Esophagus muscularis mucosa (tissue), 4 donors: ENCODE results near the gene MAP7.

Experiments
- CTCF ChIP-seq, 3 experiments: fragments of 200-600 bp in 2 of 3; fragments of 450-650 bp in 1 of 3; sonication (generic) in 2 of 3; IDR thresholded peaks; one replicate each; pipeline ENCODE4 v1.5.1; 2017 to 2019; ENCODE audit warnings: antibody characterized with exemption in 3 of 3, mild to moderate bottlenecking in 2 of 3, moderate library complexity in 1 of 3
- EP300 ChIP-seq: sonication (generic); formaldehyde crosslinking; IDR thresholded peaks from one replicate; pipeline ENCODE4 v1.6.1; 2017; ENCODE audit warnings: antibody characterized with exemption
- POLR2AphosphoS5 ChIP-seq, 2 donors: sonication (generic); formaldehyde crosslinking; IDR thresholded peaks; one replicate each; pipeline ENCODE4 v1.6.1; 2017; ENCODE audit warnings: antibody characterized with exemption in 2 of 2

GRCh38 chr6:136549300-136550044, 750 bp downstream of the MAP7 start:
- TF ChIP-seq CTCF (IDR thresholded peaks at IDR 0.05) (no peak), POLR2AphosphoS5 (IDR thresholded peaks at IDR 0.05) (no peak), EP300 (no peak)
